ENCODE measurements around the gene PEAR1.

The PEAR1 gene

GRCh38 chr1:156911577-156912298 lies 18.2 kb downstream of the PEAR1 start:
- TF ChIP-seq TCF12 (IDR thresholded peaks at IDR 0.05; ENCODE audit: low read depth) (no peak), EP300 (IDR thresholded peaks at IDR 0.05; ENCODE audit: borderline replicate concordance) (no peak), USF1 (IDR thresholded peaks at IDR 0.05) (no peak)

- TF ChIP-seq EGR1 (IDR thresholded peaks at IDR 0.05): no peak
- TF ChIP-seq NFIC (IDR thresholded peaks at IDR 0.05): no peak
- no peak for TF ChIP-seq RAD21 (IDR thresholded peaks at IDR 0.05; ENCODE audit: low read depth)
- TF ChIP-seq EP300 (IDR thresholded peaks at IDR 0.05; ENCODE audit: borderline replicate concordance): no peak
- no peak for TF ChIP-seq CREB1 (IDR thresholded peaks at IDR 0.05; ENCODE audit: low read depth)
- no peak for TF ChIP-seq MAX (IDR thresholded peaks at IDR 0.05)
- no peak for TF ChIP-seq TEAD4 (IDR thresholded peaks at IDR 0.05)
- TF ChIP-seq ZBTB7A (IDR thresholded peaks at IDR 0.05; ENCODE audit: low read depth): no peak
- no peak for TF ChIP-seq CEBPB (IDR thresholded peaks at IDR 0.05)
- TF ChIP-seq TAF1 (IDR thresholded peaks at IDR 0.05; ENCODE audit: low read depth): no peak
- no peak for TF ChIP-seq TCF12 (IDR thresholded peaks at IDR 0.05; ENCODE audit: low read depth)
- no peak for TF ChIP-seq USF1 (IDR thresholded peaks at IDR 0.05)
- TF ChIP-seq FOXM1 (IDR thresholded peaks at IDR 0.05; ENCODE audit: borderline replicate concordance, low read depth): no peak
- no peak for TF ChIP-seq YY1 (IDR thresholded peaks at IDR 0.05; ENCODE audit: low read depth)
- no peak for TF ChIP-seq REST (IDR thresholded peaks at IDR 0.05; ENCODE audit: low read depth)
Measured at GRCh38 chr1:156912310-156912709, 18.8 kb downstream of the PEAR1 start.

GRCh38 chr1:156912861-156913808 lies 19.6 kb downstream of the PEAR1 start:
- TF ChIP-seq YY1 (IDR thresholded peaks at IDR 0.05; ENCODE audit: low read depth) (no peak), EGR1 (IDR thresholded peaks at IDR 0.05) (no peak), ZBTB7A (IDR thresholded peaks at IDR 0.05; ENCODE audit: low read depth) (no peak), CEBPB (IDR thresholded peaks at IDR 0.05) (no peak), TEAD4 (IDR thresholded peaks at IDR 0.05) (no peak), EP300 (IDR thresholded peaks at IDR 0.05; ENCODE audit: borderline replicate concordance) (no peak), CREB1 (IDR thresholded peaks at IDR 0.05; ENCODE audit: low read depth) (no peak), MAX (IDR thresholded peaks at IDR 0.05) (no peak), REST (IDR thresholded peaks at IDR 0.05; ENCODE audit: low read depth) (no peak), TCF12 (IDR thresholded peaks at IDR 0.05; ENCODE audit: low read depth) (no peak), NFIC (IDR thresholded peaks at IDR 0.05) (no peak)

- TF ChIP-seq CEBPB (IDR thresholded peaks at IDR 0.05) (no peak), EP300 (IDR thresholded peaks at IDR 0.05; ENCODE audit: borderline replicate concordance) (no peak), MAX (IDR thresholded peaks at IDR 0.05) (no peak), EGR1 (IDR thresholded peaks at IDR 0.05) (no peak), YY1 (IDR thresholded peaks at IDR 0.05; ENCODE audit: low read depth) (no peak), ZBTB7A (IDR thresholded peaks at IDR 0.05; ENCODE audit: low read depth) (no peak), TCF12 (IDR thresholded peaks at IDR 0.05; ENCODE audit: low read depth) (no peak), FOXM1 (IDR thresholded peaks at IDR 0.05; ENCODE audit: borderline replicate concordance, low read depth) (no peak), NFIC (IDR thresholded peaks at IDR 0.05) (no peak), TAF1 (IDR thresholded peaks at IDR 0.05; ENCODE audit: low read depth) (no peak), CREB1 (IDR thresholded peaks at IDR 0.05; ENCODE audit: low read depth) (no peak), USF1 (IDR thresholded peaks at IDR 0.05) (no peak), TEAD4 (IDR thresholded peaks at IDR 0.05) (no peak), RAD21 (IDR thresholded peaks at IDR 0.05; ENCODE audit: low read depth) (no peak), REST (IDR thresholded peaks at IDR 0.05; ENCODE audit: low read depth) (no peak)
Measured at GRCh38 chr1:156913809-156914387, 20.4 kb downstream of the PEAR1 start.
